ENCODE data around the gene ZNF492.
"Not testable (repeated sequence)": the region's sequence is repeated elsewhere in the genome, so short reads cannot be mapped to it uniquely, and the experiment has no call there.

Gene ZNF492

DNA sequence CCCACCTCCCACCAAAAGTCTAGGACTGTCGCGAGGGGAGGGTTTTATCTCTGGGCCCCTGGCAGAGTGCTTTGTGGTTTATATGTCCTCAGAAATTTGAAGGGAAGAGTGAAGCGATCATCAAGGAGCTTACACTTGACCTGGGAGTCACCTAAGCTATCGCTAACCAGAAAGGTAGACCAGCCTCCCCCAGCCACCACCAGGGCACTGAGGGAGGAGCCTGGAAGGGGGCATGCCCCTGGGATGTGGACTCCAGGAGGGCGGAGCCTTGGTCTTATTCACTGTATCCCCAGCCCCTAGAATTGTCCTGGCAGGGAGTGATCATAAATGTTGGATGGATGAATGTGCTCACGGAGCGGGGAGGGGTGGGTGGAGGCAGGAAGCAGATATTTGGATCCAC is 16.9 kb upstream of the ZNF492 start:
- not testable (repeated sequence) for DNase-seq (ENCODE audit: low read depth in 2 of 2)

DNA sequence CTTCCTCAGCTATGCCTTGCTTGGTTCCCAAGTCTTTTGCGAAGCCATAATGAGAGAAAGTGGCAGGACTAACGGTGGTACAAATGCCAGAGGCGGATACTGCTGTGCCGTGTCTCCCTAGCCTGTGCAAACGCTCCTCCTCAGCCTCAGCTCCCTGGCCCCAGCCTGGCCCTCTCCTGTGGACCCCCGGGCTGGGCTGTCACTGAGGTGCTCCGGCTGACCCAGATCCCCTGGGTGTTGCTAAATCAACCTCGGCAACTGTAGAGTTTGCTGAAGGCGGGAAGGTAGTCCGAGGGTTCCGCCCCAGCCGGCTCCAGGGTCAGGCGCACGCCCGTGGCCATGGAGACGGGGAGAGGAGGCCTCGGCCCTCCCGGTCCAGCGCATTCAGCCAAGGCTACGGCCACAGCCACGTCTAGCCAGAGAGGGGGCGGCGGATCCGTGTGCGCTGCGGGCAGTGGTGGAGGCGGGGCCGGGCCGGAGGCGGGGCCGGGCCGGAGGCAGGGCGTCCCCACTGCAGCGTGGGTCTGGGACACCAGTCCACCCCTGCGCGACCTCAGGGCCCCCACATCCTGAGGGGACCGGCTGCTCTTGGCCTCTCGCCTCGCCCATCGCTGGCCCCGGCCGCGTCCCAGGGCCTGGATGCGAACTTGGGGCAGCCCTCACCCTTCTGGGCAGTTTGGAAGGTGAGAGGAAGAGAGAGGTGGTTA is 16.4 kb upstream of the ZNF492 start:
- no peak for DNase-seq (ENCODE audit: low read depth in 2 of 2)

- DNase-seq (ENCODE audit: low read depth in 2 of 2), result no peak
Measured at GRCh38 chr19:22619371-22619770, 14.8 kb upstream of the ZNF492 start.

GRCh38 chr19:22619932-22620331 is 14.2 kb upstream of the ZNF492 start:
- DNase-seq (ENCODE audit: low read depth in 2 of 2), result no peak

- DNase-seq (ENCODE audit: low read depth in 2 of 2), result no peak
Measured at GRCh38 chr19:22620401-22620800, 13.7 kb upstream of the ZNF492 start.

DNA sequence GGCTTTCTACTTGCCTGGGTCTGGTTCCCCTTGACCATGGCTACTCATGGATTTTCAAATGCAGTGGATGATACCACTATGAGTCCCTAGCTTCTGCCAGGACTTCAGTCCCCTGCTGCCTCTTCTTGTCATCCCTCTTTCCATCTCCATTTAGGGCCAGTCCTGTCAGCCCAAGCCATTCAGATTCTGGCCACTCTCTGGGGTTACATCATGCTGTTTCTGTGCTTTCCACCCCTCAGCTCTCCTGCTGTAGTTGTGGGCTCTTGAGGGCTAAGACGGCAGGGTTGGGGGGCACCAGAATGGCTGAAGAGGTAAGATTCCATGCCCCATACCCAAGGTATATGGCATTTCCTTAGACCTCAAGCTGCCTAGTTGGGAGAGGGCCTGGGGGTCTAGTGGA is 13.2 kb upstream of the ZNF492 start:
- DNase-seq (ENCODE audit: low read depth in 2 of 2), result no peak

DNA sequence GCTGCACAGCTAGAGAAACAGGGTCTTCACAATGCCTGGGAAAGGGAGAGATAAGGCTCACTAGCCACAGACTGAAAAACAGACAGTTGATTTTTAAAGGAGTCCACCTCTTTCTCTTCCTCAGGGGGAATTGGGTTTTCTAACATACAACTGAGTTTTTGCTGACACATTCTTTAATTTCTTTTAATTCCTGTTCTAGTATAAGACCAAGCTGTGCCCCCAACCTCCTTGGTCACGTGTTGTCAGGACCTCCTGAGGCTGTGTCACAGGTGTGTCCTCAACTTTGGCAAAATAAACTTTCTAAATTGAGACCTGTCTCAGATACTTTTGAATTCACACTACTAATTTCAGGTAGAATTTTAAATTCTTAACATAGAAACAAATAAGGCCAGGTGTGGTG is 12.1 kb upstream of the ZNF492 start:
- no peak for DNase-seq (ENCODE audit: low read depth in 2 of 2)

- no peak for DNase-seq (ENCODE audit: low read depth in 2 of 2)
Measured at GRCh38 chr19:22622901-22623840, 11.0 kb upstream of the ZNF492 start.

GRCh38 chr19:22623841-22624221 is 10.3 kb upstream of the ZNF492 start:
- no peak for DNase-seq (ENCODE audit: low read depth in 2 of 2)

DNA sequence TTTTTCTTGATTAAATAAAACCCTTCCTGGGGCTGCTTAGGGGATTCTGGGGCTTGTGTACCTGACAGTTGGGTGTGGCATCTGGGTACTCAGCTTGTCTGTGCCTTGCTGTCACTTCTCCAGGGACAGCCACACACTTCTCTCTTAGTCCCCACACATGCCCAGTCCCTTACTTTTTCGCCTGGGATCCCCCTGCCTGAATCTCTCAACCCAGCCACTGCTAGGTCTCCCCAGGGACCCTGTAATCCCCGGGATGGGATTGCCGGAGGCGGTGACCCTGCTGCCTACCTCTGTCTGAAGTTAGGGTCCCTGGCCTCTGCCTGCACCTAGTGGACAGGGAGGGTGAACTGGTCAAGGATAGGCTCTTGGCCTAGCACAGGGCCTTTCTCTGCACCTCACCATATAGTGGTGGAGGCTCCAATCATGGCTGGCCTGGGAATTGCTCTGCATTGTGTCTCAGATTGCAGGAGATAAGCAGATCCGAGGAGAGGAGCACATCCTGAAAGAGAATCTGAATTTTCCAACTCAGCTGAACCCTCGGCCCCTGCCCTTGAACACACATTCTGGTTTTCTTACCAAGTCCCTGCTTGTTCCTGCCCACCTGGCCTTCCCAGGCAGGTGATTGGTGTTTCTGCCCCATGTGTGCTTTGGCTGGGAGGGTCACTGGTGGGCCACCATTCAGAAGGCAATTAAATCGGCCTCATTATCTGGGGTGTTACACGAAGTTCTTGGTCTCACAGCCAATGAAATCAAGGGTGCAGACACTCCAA is 8.7 kb upstream of the ZNF492 start:
- no peak for DNase-seq (ENCODE audit: low read depth in 2 of 2)

DNA sequence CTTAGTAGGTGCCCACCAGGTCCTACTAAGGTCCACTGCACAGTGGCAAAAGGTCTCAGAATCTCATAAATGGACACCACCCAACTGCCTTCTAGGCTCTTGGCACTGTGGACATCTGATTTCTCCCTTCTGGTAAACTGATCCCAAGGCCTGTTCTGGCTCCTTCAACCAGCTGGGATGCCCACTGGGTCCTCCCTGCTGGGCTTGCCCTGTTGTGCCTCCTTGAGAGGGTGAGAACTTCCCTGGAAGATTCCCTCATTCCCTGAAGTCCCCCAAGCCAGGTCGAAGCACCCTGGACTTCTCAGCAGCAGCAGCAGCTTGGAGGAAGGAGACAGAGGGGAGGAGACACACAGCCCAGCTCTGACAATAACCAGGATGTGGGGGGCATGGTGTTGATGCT is 6.6 kb upstream of the ZNF492 start:
- no peak for DNase-seq (ENCODE audit: low read depth in 2 of 2)

DNA sequence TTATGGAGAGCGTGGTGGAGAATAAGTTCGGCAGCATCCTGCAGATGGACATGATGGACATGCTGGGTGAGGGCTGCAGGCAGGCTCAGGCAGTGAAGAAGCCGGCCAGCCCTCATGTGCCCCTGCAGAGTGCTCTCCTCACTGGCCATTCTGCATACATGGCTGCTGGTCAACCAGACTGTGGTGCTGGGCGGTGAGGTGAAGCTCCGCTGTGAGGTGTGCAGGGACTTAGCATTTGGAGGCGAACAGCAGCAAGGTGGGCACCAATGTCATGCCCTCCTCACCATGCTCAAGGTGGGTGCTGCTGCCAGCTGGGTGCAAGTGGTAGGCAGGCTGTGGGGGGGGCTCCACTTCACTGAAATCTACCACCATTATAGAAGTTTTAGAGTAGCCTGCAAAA is 5.7 kb upstream of the ZNF492 start:
- DNase-seq (ENCODE audit: low read depth in 2 of 2), result no peak

GRCh38 chr19:22634450-22634827 is 315 bp downstream of the ZNF492 start:
- no peak for DNase-seq (ENCODE audit: low read depth in 2 of 2)

DNA sequence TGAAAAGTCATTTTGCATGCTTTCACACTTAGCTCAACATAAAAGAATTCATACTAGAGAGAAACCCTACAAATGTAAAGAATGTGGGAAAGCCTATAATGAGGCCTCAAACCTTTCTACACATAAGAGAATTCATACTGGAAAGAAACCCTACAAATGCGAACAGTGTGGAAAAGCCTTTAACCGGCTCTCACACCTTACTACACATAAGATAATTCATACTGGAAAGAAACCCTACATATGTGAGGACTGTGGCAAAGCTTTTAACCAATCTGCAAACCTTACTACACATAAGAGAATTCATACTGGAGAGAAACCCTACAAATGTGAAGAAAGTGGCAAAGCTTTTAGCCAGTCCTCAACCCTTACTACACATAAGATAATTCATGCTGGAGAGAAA is 51.4 kb downstream of the ZNF492 start:
- DNase-seq (ENCODE audit: low read depth in 2 of 2), result not testable (repeated sequence)

GRCh38 chr19:22702661-22703060 is 68.5 kb downstream of the ZNF492 start:
- not testable (repeated sequence) for DNase-seq (ENCODE audit: low read depth in 2 of 2)

DNA sequence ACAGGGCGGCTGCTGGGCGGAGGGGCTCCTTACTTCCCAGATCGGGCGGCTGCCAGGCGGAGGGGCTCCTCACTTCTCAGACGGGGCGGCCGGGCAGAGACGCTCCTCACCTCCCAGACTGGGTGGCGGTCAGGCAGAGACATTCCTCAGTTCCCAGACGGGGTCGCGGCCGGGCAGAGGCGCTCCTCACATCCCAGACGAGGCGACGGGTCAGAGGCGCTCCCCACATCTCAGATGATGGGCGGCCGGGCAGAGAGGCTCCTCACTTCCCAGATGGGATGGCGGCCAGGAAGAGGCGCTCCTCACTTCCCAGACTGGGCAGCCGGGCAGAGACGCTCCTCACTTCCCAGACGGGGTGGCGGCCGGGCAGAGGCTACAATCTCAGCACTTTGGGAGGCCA is 69.0 kb downstream of the ZNF492 start:
- not testable (repeated sequence) for DNase-seq (ENCODE audit: low read depth in 2 of 2)

DNA sequence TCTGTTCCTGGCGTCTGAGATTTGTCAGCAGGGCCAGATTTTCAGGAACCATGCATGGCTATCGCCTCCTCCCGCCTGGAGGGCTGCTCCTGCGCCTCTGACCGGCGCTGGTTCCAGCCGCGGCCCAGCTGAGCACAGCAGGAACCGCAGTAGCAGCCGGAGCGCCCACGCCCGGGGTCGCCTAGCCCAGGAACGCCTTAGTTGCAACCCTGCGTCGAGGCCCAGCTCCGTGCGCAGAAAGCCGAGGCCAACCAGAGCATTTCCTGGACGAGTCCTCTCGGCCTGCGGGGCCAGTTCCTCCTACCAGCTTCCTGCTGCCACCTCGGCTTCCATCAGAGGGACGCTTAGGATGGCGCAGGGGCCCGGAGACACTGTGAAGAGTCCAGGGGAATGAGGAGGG is 74.9 kb downstream of the ZNF492 start:
- DNase-seq (ENCODE audit: low read depth in 2 of 2), result no peak
